Measurements from ENCODE around the gene FOXA1. TPM values are rescaled to one million over a fixed set of nuclear protein-coding genes. Genes with fewer than 3 reads are reported as not detected.

Gene FOXA1
- total and polyA plus RNA-seq, 9 of the 15 experiments (the other 6 are each of a cell fraction or from before 2014, with no cell fraction given): 0.20 to 3.0 (median 1.3) TPM

DNA sequence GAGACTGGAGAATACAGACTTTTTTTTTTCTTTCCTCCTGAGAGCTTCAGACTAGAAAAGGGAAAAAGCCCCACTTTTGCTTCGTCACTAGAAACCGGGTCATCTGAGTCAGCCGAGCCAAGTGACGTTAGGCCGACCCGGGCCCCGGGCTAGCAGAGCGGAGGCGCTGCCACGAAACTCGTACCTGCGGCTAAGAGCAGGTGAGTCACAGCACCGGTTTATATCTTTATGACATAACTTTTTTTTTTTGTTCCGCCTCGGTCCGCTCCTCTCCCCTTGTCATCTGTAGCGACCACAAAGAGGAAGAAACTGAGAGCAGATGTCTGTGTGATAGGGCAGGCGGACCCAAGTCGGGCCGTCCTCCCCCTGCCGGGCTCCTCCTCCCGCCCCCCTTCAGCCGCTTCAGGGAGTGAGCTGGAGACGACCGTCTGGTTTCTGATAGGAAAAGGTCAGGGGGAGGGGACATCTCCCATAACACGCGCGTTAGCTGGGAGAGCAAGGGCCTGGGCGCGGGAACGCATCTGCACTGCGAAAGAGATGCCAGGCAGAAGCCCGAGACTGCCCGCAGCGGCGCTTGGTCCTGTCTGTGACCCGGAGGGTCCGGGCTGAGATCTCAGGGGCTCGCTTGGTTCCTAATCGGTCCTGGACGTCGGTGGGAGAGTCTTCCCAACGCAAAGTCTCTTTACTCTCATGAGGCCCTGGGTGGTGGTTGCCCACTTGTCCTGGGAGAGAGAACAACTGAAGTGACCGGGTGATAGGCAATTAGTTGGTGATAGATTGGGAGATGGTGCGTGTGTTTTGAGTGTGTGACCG is 966 bp upstream of the FOXA1 start:
- Histone ChIP-seq H2AFZ (ENCODE audit: low read depth, low read length) (peak overlapping the region; percentile 89), H3K36me3 (ENCODE audit: control insufficient read depth, insufficient read depth, low read length) (no peaks in the 10 kb centered on the region), H3K4me1 (replicated peaks in 1 of 2; ENCODE audit: control insufficient read depth in 2 of 2, insufficient read depth in 2 of 2, low read length in 2 of 2) (peaks cover 3 to 26% of the 10 kb centered on the region in 2 experiments; a peak in 4 of 5 replicates), H3K27me3 (ENCODE audit: control insufficient read depth in 2 of 2, insufficient read depth in 2 of 2, low read length in 2 of 2) (peaks cover 0 to 3% of the 10 kb centered on the region in 2 experiments; a peak in 1 of 5 replicates), H3K4me3 (peak overlapping the region; percentile 56), H3K9ac (ENCODE audit: insufficient read depth in 1 of 2, low read depth in 2 of 2, low read length in 2 of 2) (peak overlapping the region; percentile 59 to 88), H3K27ac (ENCODE audit: extremely low read depth, low read depth, low read length) (peak overlapping the region; percentile 72), H3K79me2 (ENCODE audit: control insufficient read depth, insufficient read depth, low read length) (peaks cover 2% of the 10 kb centered on the region; the same call in 2 of the 3 replicates), H3K9me3 (replicated peaks; ENCODE audit: control insufficient read depth, insufficient read depth, low read depth, low read length) (no peaks in the 10 kb centered on the region; the same call in 1 of the 2 replicates), H4K20me1 (replicated peaks; ENCODE audit: control insufficient read depth, insufficient read depth, low read length) (no peaks in the 10 kb centered on the region), H3K4me2 (ENCODE audit: insufficient read depth, low read length) (peak overlapping the region; percentile 69), H3K9me1 (ENCODE audit: control insufficient read depth, insufficient read depth, low read length) (no peaks in the 10 kb centered on the region)
- FAIRE-seq: peak; percentile 79
- BruUV-seq (replicated peaks): TSS peak; percentile 78
- ATAC-seq: peak; percentile 84
- POLR2A ChIA-PET: interaction anchor here (0.6 kb wide), 1 partner anchor 219 kb away, joined by 3 read pairs; no protein-coding TSS in a partner anchor
- CTCF ChIA-PET (ENCODE audit: low intra/inter-chr PET ratio): no interaction called here
- intact Hi-C loops (cut with micrococcal nuclease) (loop anchor here (2.0 kb wide), 2 partner anchors 277 to 349 kb away; no protein-coding TSS in a partner anchor), in situ Hi-C loops (cut with MboI) (loop anchor here (25.0 kb wide), 1 partner anchor 334 kb away; no protein-coding TSS in a partner anchor)
- DNase-seq (ENCODE audit: extremely low read depth in 1 of 4, low spot score in 3 of 4): peak; percentile 79 to 87 (median 83)
- 11% methylated on average over 22 of the region's 46 CpGs for WGBS (ENCODE audit: insufficient coverage, low coverage, missing lambda C conversion rate)
- TF ChIP-seq RBM22 (IDR thresholded peaks at IDR 0.05; ENCODE audit: low read depth, low read length, poor library complexity, severe bottlenecking) (no peak), TEAD2 (tag; IDR thresholded peaks at IDR 0.05) (no peak), ZNF347 (CRISPR knock-in tag; IDR thresholded peaks at IDR 0.05; ENCODE audit: low read depth) (no peak), MAZ (CRISPR knock-in tag; conservative IDR thresholded peaks at IDR 0.05 in 1 of 2, IDR thresholded peaks at IDR 0.05 in 1 of 2) (peak in 1 of 2 experiments; percentile 49; a peak in 1 of 4 replicates), JUN (IDR thresholded peaks at IDR 0.05; ENCODE audit: borderline replicate concordance, low read depth, low read length) (peak; percentile 39; the same call in 1 of the 2 replicates), JUN (CRISPR knock-in tag; IDR thresholded peaks at IDR 0.05; ENCODE audit: borderline replicate concordance) (no peak), DPF2 (IDR thresholded peaks at IDR 0.05) (peak; percentile 66), CC2D1A (IDR thresholded peaks at IDR 0.05) (peak; percentile 98), PTRF (tag; IDR thresholded peaks at IDR 0.05) (no peak), SMAD4 (CRISPR knock-in tag; conservative IDR thresholded peaks at IDR 0.05) (0 out of 2 replicates have a peak, but pooled peaks have one; percentile 59), HDAC6 (IDR thresholded peaks at IDR 0.05; ENCODE audit: low read depth, low read length) (no peak), ELF4 (CRISPR knock-in tag; IDR thresholded peaks at IDR 0.05) (no peak), SLC30A9 (CRISPR knock-in tag; IDR thresholded peaks at IDR 0.05) (no peak)
- TF ChIP-seq, protein P1, sequence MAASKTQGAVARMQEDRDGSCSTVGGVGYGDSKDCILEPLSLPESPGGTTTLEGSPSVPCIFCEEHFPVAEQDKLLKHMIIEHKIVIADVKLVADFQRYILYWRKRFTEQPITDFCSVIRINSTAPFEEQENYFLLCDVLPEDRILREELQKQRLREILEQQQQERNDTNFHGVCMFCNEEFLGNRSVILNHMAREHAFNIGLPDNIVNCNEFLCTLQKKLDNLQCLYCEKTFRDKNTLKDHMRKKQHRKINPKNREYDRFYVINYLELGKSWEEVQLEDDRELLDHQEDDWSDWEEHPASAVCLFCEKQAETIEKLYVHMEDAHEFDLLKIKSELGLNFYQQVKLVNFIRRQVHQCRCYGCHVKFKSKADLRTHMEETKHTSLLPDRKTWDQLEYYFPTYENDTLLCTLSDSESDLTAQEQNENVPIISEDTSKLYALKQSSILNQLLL (CRISPR knock-in tag; IDR thresholded peaks at IDR 0.05; ENCODE audit: borderline replicate concordance): no peak
- TF ChIP-seq, protein P2, sequence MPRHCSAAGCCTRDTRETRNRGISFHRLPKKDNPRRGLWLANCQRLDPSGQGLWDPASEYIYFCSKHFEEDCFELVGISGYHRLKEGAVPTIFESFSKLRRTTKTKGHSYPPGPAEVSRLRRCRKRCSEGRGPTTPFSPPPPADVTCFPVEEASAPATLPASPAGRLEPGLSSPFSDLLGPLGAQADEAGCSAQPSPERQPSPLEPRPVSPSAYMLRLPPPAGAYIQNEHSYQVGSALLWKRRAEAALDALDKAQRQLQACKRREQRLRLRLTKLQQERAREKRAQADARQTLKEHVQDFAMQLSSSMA (CRISPR knock-in tag; IDR thresholded peaks at IDR 0.05): no peak
- TF ChIP-seq, protein P3, sequence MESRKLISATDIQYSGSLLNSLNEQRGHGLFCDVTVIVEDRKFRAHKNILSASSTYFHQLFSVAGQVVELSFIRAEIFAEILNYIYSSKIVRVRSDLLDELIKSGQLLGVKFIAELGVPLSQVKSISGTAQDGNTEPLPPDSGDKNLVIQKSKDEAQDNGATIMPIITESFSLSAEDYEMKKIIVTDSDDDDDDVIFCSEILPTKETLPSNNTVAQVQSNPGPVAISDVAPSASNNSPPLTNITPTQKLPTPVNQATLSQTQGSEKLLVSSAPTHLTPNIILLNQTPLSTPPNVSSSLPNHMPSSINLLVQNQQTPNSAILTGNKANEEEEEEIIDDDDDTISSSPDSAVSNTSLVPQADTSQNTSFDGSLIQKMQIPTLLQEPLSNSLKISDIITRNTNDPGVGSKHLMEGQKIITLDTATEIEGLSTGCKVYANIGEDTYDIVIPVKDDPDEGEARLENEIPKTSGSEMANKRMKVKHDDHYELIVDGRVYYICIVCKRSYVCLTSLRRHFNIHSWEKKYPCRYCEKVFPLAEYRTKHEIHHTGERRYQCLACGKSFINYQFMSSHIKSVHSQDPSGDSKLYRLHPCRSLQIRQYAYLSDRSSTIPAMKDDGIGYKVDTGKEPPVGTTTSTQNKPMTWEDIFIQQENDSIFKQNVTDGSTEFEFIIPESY (CRISPR knock-in tag; IDR thresholded peaks at IDR 0.05): no peak
